H9 (cell line): ENCODE data around the gene ACO1. TPM values are rescaled to one million over a fixed set of nuclear protein-coding genes. Genes with fewer than 3 reads are reported as not detected.

Experiments used
- DNase-seq: peaks from one replicate; pipeline ENCODE4 v3.0.0-alpha.2; 2017
- H2AFZ ChIP-seq: one replicate; pipeline ENCODE4 v1.6.1; 2013; ENCODE audit warnings: mild to moderate bottlenecking, low read length, control low read depth, moderate library complexity
- H2AK5ac ChIP-seq: 2 replicates; pipeline ENCODE4 v1.6.1; 2013; ENCODE audit warnings: low read length, control low read depth, mixed read lengths; ENCODE audit not compliant: insufficient read length
- H2BK120ac ChIP-seq: one replicate; pipeline ENCODE4 v1.6.1; 2013; ENCODE audit warnings: low read depth, mild to moderate bottlenecking, low read length, control low read depth, inconsistent platforms; ENCODE audit not compliant: poor library complexity, severe bottlenecking
- H2BK12ac ChIP-seq: 2 replicates; pipeline ENCODE4 v1.6.1; 2013; ENCODE audit warnings: low read length, control low read depth, mixed read lengths, low read depth; ENCODE audit not compliant: insufficient read length
- H2BK15ac ChIP-seq: 2 replicates; pipeline ENCODE4 v1.6.1; 2013; ENCODE audit warnings: low read depth, low read length, control low read depth
- H2BK20ac ChIP-seq: one replicate; pipeline ENCODE4 v1.6.1; 2013; ENCODE audit warnings: low read depth, mild to moderate bottlenecking, low read length, control low read depth, inconsistent platforms; ENCODE audit not compliant: poor library complexity, severe bottlenecking
- H2BK5ac ChIP-seq: 2 replicates; pipeline ENCODE4 v1.6.1; 2013; ENCODE audit warnings: low read length, control low read depth, mixed read lengths; ENCODE audit not compliant: insufficient read length
- H3K14ac ChIP-seq: 2 replicates; pipeline ENCODE4 v1.6.1; 2013; ENCODE audit warnings: low read length, control low read depth; ENCODE audit not compliant: insufficient read depth
- H3K18ac ChIP-seq: 2 replicates; pipeline ENCODE4 v1.6.1; 2013; ENCODE audit warnings: low read depth, mild to moderate bottlenecking, mixed read lengths, low read length, control low read depth; ENCODE audit not compliant: insufficient read length
- H3K23ac ChIP-seq: 2 replicates; pipeline ENCODE4 v1.6.1; 2013; ENCODE audit warnings: low read length, control low read depth, mixed read lengths, low read depth; ENCODE audit not compliant: insufficient read length
- H3K23me2 ChIP-seq: 2 replicates; pipeline ENCODE4 v1.6.1; 2013; ENCODE audit warnings: low read depth, mild to moderate bottlenecking, mixed read lengths, low read length, control low read depth; ENCODE audit not compliant: insufficient read length, poor library complexity, severe bottlenecking
- H3K27ac ChIP-seq: 2 replicates; pipeline ENCODE4 v1.5.1; 2013; ENCODE audit warnings: low read length, control low read depth, mixed read lengths, low read depth; ENCODE audit not compliant: insufficient read length
- H3K27me3 ChIP-seq: 2 replicates; pipeline ENCODE4 v1.6.1; 2013; ENCODE audit warnings: low read length, control low read depth, inconsistent platforms; ENCODE audit not compliant: insufficient read depth
- H3K4ac ChIP-seq: 2 replicates; pipeline ENCODE4 v1.6.1; 2013; ENCODE audit warnings: low read depth, mild to moderate bottlenecking, control low read depth, inconsistent platforms, low read length, moderate library complexity
- H3K4me1 ChIP-seq: 2 replicates; pipeline ENCODE4 v1.6.1; 2013; ENCODE audit warnings: low read length, control low read depth, inconsistent platforms; ENCODE audit not compliant: insufficient read depth
- H3K4me2 ChIP-seq: 2 replicates; pipeline ENCODE4 v1.6.1; 2013; ENCODE audit warnings: low read length, control low read depth, mixed read lengths; ENCODE audit not compliant: insufficient read length, insufficient read depth
- H3K56ac ChIP-seq: 2 replicates; pipeline ENCODE4 v1.6.1; 2013; ENCODE audit warnings: low read depth, mild to moderate bottlenecking, mixed read lengths, low read length, control low read depth; ENCODE audit not compliant: insufficient read length
- H3K79me1 ChIP-seq: 2 replicates; pipeline ENCODE4 v1.6.1; 2013; ENCODE audit warnings: low read depth, mild to moderate bottlenecking, moderate library complexity, low read length, control low read depth, inconsistent platforms; ENCODE audit not compliant: insufficient read depth, poor library complexity, severe bottlenecking
- H3K79me2 ChIP-seq: 2 replicates; pipeline ENCODE4 v1.6.1; 2013; ENCODE audit warnings: low read length, control low read depth, inconsistent platforms; ENCODE audit not compliant: insufficient read depth
- H3K9ac ChIP-seq: 2 replicates; pipeline ENCODE4 v1.6.1; 2013; ENCODE audit warnings: low read length, control low read depth, mixed read lengths; ENCODE audit not compliant: insufficient read length; ENCODE audit errors: extremely low read depth
- H3K9me3 ChIP-seq: one replicate; pipeline ENCODE4 v1.6.1; 2013; ENCODE audit warnings: low read depth, low read length, inconsistent platforms; ENCODE audit not compliant: control insufficient read depth
- H3T11ph ChIP-seq: one replicate; pipeline ENCODE4 v1.6.1; 2013; ENCODE audit warnings: mild to moderate bottlenecking, low read length, control low read depth, inconsistent platforms
- H4K20me1 ChIP-seq: one replicate; pipeline ENCODE4 v1.6.1; 2013; ENCODE audit not compliant: control insufficient read depth, insufficient read length, insufficient read depth
- H4K5ac ChIP-seq: 2 replicates; pipeline ENCODE4 v1.6.1; 2013; ENCODE audit warnings: low read depth, mild to moderate bottlenecking, mixed read lengths, low read length, control low read depth; ENCODE audit not compliant: insufficient read length
- H4K8ac ChIP-seq: replicated peaks from 2 replicates; pipeline ENCODE4 v1.6.1; 2013; ENCODE audit warnings: low read length, control low read depth, mixed read lengths, low read depth; ENCODE audit not compliant: insufficient read length
- H4K91ac ChIP-seq: 2 replicates; pipeline ENCODE4 v1.6.1; 2013; ENCODE audit warnings: low read depth, mild to moderate bottlenecking, moderate library complexity, mixed read lengths, low read length, control low read depth; ENCODE audit not compliant: insufficient read length
- H3K27ac Mint-ChIP-seq, 3 experiments: 2 replicates in 2 of 3; 3 replicates in 1 of 3; pipeline ENCODE4 v1.8.0; 2020 to 2021; ENCODE audit warnings: mixed read lengths in 3 of 3, mild to moderate bottlenecking in 1 of 3, moderate library complexity in 1 of 3
- H3K27me3 Mint-ChIP-seq: 2 replicates; pipeline ENCODE4 v1.8.0; 2021; ENCODE audit warnings: low read depth, mild to moderate bottlenecking, moderate library complexity, mixed read lengths
- H3K36me3 Mint-ChIP-seq, 3 experiments: 2 replicates in 2 of 3; 3 replicates in 1 of 3; pipeline ENCODE4 v1.8.0; 2020 to 2021; ENCODE audit warnings: low read depth in 3 of 3, mixed read lengths in 3 of 3; ENCODE audit not compliant: insufficient read depth in 1 of 3
- H3K4me1 Mint-ChIP-seq, 2 experiments: 2 replicates each; pipeline ENCODE4 v1.8.0; 2020; ENCODE audit warnings: mixed read lengths in 2 of 2
- H3K4me3 Mint-ChIP-seq, 2 experiments: 2 replicates in 1 of 2; 3 replicates in 1 of 2; pipeline ENCODE4 v1.8.0; 2020 to 2021; ENCODE audit warnings: mild to moderate bottlenecking in 2 of 2, mixed read lengths in 2 of 2, moderate library complexity in 1 of 2
- H3K9me3 Mint-ChIP-seq, 2 experiments: 2 replicates in 1 of 2; 3 replicates in 1 of 2; pipeline ENCODE4 v1.8.0; 2020; ENCODE audit warnings: mild to moderate bottlenecking in 2 of 2, mixed read lengths in 2 of 2, moderate library complexity in 1 of 2
- CTCF ChIP-seq: fragments of 200-600 bp; sonication (generic); conservative IDR thresholded peaks from 3 replicates; pipeline ENCODE4 v1.8.0; 2021; ENCODE audit warnings: antibody characterized with exemption, mild to moderate bottlenecking
- WGBS: extraction: QIAGEN DNeasy Blood & Tissue Kit; methylation state at CpG from one replicate; pipeline ENCODE4 v1.1.7; 2013; ENCODE audit warnings: missing lambda C conversion rate, low lambda C conversion rate, mixed read lengths; ENCODE audit not compliant: insufficient read length; ENCODE audit errors: extremely low coverage; 5-methylcytosine and 5-hydroxymethylcytosine counted together
- total RNA-seq: library from RNA; stranded (reverse); gene quantifications from 2 replicates; pipeline ENCODE4 v1.2.1, GENCODE V29; 2021

The ACO1 gene
- total RNA-seq, 1 experiment from 2014 or later = 44.5 TPM

GRCh38 chr9:32384002-32384363, 460 bp upstream of the ACO1 start:
- no peaks in the 10 kb centered on the region for H3K9me3 Mint-ChIP-seq
- H3K27ac Mint-ChIP-seq = no peak overlapping the region
- H4K8ac ChIP-seq = no peak overlapping the region
- peak overlapping the region; percentile 71 for H3K9ac ChIP-seq
- peaks cover 28% of the 10 kb centered on the region for H3K27me3 Mint-ChIP-seq
- H3K9me3 ChIP-seq = no peaks in the 10 kb centered on the region
- H3K27me3 ChIP-seq = peaks cover 5% of the 10 kb centered on the region; the same call in 1 of the 2 replicates
- no peak for TF ChIP-seq CTCF
- H2BK120ac ChIP-seq = no peak overlapping the region
- no peak overlapping the region for H4K5ac ChIP-seq
- no peak overlapping the region for H2BK5ac ChIP-seq
- no peak overlapping the region for H3K18ac ChIP-seq
- no peak overlapping the region for H3K27ac ChIP-seq
- no peak overlapping the region for H3K23ac ChIP-seq
- H3K4me1 ChIP-seq = peaks cover 3% of the 10 kb centered on the region; the same call in 1 of the 2 replicates
- peaks cover 0 to 1% (median 0%) of the 10 kb centered on the region in 3 experiments; a peak in 1 of 7 replicates for H3K36me3 Mint-ChIP-seq
- H2AFZ ChIP-seq = peak overlapping the region; percentile 81
- WGBS = no CpG with 5 or more reads among the region's 13 CpGs
- H3T11ph ChIP-seq = no peak overlapping the region
- H2AK5ac ChIP-seq = no peak overlapping the region
- peaks cover 7% of the 10 kb centered on the region; the same call in 1 of the 2 replicates for H3K79me2 ChIP-seq
- H3K23me2 ChIP-seq = peaks cover 12% of the 10 kb centered on the region
- no peak overlapping the region for H2BK15ac ChIP-seq
- H4K91ac ChIP-seq = no peak overlapping the region
- H3K4me3 Mint-ChIP-seq = peak overlapping the region; percentile 73 to 84
- no peak overlapping the region for H3K56ac ChIP-seq
- H3K4me1 Mint-ChIP-seq = peaks cover 15 to 25% of the 10 kb centered on the region in 2 experiments
- DNase-seq = no peak
- H3K4me2 ChIP-seq = peak overlapping the region; percentile 80
- no peak overlapping the region for H2BK12ac ChIP-seq
- no peak overlapping the region for H2BK20ac ChIP-seq
- peaks cover 2% of the 10 kb centered on the region for H4K20me1 ChIP-seq
- H3K4ac ChIP-seq = no peak overlapping the region
- no peaks in the 10 kb centered on the region for H3K79me1 ChIP-seq
- H3K14ac ChIP-seq = no peak overlapping the region
